ENCODE measurements around the gene NAP1L4.
"Not testable (repeated sequence)": the region's sequence is repeated elsewhere in the genome, so short reads cannot be mapped to it uniquely, and the experiment has no call there.

NAP1L4 gene

GRCh38 chr11:2952290-2952689 lies 39.8 kb downstream of the NAP1L4 start:
- DNase-seq: no peak

- no peak for DNase-seq
These were observed 40.7 kb downstream of the NAP1L4 start for GRCh38 chr11:2951231-2952110.

- DNase-seq: no peak
These were observed 41.3 kb downstream of the NAP1L4 start for GRCh38 chr11:2950825-2951224.

DNA sequence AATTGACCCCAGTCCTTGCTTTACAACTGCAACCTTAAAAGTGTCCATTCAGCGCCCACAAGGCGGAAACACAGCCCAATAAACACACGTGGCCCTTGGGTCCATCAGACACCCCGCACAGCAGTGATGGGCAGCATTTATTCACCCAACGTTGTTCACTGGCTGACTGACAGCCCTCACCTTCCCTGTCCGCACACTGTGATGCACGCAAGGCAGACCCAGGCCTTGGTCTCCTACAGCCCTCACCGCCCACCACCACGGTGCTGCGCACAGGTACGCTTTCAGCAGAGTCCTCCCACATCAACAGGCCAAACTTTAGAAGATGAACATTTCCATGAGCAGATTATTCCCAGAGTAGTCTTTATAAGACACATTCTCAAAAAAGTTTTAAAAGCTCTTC lies 42.2 kb downstream of the NAP1L4 start:
- DNase-seq: no peak

DNA sequence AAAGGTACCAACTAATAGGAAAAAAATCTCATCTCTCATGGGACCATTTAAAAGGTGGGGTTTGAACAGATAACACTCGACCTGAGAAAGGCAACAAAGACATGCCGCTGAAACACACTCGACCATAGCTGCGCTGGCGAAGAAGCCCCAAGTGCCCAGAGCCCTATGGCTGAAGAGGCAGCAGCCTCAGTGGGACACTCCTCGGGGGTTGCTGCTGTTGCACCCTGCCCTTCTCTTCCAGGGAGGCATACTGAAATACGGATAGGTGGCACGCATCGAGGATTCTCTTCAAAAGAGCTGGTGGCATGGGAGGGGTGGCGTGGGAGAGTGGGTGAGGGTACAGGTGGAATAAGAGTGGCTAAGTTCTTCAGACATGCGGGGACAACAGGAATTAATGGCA lies 44.4 kb downstream of the NAP1L4 start:
- no peak for DNase-seq

DNA sequence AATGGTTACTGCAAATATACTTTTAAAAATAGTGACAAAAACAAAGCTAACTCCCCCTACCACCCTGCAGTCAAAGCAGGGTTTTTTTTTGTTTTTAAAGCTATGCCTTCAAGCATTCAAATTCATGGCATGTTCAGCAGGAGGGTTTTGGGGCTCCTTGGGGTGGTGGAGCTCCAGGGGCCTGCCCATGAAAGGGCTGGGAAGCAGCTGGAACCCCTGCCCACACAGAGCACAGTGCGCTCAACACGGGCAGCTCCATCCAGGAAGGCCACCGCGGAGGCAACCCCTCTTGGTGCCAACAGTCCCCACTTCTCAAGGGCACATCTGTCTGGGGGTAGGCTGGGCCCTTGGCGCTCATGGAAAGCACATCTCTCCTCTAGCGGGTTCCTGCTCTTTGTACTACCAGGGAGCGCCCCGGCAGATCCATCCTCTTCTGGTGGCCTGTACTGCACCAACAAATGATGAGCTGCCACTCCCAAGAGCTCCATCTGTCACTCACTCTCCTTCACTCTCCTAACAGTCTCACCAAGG lies 46.3 kb downstream of the NAP1L4 start:
- DNase-seq: no peak

DNA sequence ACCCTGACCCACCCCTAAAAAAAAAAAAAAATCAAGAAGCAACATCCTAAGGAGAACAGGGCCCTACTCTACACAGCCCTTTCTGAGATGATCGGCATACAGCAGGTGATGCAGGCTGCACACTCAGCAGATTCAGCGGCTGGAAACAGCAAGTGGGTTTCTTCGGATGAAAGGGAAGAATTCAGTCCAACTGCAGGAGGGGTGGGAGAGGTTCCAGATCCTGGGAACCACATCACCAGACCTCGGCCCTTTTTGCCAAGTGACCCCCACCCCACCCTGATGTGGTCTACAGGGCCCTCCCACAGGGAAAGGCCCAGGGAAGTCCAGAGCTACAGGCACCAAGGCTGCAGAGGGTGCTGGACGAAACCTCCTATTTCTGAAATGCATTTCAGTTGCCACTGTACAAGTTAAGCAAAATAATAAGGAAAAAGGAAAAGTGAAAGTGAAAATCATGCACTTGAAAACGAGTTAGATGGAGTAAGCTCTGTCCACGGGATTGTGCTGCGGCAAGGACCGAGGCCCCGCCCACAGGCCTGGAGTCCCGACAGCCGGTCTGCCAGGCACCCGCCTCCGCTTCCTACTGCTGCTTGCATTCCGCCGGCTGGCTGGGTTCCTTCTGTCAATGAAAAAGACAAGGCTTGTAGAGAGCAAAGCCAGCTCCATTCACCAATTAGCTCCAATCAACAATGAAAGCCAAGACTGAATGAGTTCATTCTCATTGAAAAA lies 46.9 kb downstream of the NAP1L4 start:
- DNase-seq: peak; percentile 45

DNA sequence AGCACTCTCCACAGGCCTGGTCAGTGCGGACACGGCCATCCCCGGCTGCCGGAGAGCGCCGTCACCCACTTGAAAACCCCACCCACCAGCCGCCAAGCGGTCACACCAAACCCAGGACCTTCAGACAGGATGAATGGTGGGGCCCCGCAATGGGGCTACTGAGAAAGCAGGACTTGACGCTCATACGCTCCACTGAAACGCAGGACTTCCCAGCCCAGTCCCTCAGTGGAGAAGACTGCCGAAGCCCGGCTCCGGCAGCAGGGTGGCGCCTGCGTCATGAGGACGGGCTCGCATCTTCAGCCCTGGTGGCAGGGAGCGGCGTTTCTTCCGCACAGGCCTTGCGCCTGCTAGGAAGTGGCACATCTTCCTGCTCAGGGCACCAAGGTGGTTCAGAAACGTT lies 47.6 kb downstream of the NAP1L4 start:
- no peak for DNase-seq

GRCh38 chr11:2943711-2944118 lies 48.4 kb downstream of the NAP1L4 start:
- no peak for DNase-seq

- DNase-seq: no peak
These were observed 49.0 kb downstream of the NAP1L4 start for GRCh38 chr11:2942872-2943710.

GRCh38 chr11:2942447-2942846 lies 49.7 kb downstream of the NAP1L4 start:
- DNase-seq: no peak

GRCh38 chr11:2940921-2941821 lies 51.0 kb downstream of the NAP1L4 start:
- no peak for DNase-seq

- no peak for DNase-seq
These were observed 51.8 kb downstream of the NAP1L4 start for GRCh38 chr11:2940147-2940920.

DNA sequence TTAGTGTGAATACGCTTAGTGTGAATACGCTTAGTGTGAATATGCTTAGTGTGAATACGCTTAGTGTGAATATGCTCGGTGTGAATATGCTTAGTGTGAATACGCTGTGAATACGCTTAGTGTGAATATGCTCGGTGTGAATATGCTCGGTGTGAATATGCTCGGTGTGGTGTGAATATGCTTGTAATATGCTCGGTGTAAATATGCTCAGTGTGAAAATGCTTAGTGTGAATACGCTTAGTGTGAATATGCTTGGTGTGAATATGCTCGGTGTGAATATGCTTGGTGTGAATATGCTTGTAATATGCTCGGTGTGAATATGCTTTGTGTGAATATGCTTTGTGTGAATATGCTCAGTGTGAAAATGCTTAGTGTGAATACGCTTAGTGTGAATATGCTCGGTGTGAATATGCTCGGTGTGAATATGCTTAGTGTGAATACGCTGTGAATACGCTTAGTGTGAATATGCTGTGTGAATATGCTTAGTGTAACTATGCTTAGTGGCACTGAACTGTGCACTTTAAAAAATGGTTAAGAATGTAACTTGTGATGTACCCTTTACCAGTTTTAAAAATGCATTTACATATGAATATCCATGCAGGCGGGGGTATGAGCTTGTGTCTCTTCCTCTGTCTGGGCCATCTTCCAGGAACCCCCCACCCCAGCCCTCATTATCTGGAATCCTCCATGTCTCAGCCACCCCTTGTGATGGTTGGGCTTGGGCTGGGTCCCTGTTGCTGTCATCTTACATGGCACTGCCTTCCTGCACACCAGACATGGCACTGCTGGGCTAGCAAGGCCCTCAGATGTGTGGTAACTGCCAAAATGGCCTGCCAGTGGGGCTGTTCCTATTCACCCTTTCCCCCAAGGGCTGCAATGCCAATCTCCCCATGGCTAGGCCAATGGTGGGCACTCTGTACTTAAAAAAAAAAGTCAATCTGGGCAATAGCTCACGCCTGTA lies 53.4 kb downstream of the NAP1L4 start:
- DNase-seq: not testable (repeated sequence)

GRCh38 chr11:2937641-2938457 lies 54.3 kb downstream of the NAP1L4 start:
- not testable (repeated sequence) for DNase-seq

GRCh38 chr11:2934611-2935239 lies 57.4 kb downstream of the NAP1L4 start:
- DNase-seq: no peak

DNA sequence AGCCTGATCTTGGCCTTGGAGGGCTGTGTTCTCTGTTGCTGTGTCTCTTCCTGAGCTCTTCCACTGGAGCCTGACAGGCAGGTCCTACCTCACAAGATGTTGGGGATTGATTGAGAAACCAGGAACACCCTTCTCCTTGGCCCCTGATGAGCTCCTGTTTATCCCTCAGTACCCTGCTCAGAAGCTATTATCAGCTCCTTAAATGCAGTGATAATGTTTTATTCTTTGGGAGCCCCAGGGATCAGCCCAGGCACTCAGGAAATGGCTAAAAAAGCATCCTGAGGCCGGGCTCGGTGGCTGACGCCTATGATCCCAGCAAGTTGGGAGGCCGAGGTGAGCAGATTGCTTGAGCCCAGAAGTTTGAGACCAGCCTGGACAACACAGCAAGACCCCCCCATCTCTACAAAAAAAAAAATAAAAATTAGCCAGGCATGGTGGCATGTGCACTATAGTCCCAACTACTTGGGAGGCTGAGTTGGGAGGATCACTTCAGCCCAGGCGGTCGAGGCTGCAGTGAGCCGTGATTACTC lies 58.0 kb downstream of the NAP1L4 start:
- DNase-seq: no peak

- peak; percentile 25 for DNase-seq
These were observed 58.6 kb downstream of the NAP1L4 start for GRCh38 chr11:2933375-2934020.
